GM12891 (cell line): ENCODE results near the gene MYL9.

Experiments
- PAX5 ChIP-seq: IDR thresholded peaks from 2 replicates; pipeline ENCODE4 v1.6.1; 2011; ENCODE audit warnings: low read length, moderate library complexity, mild to moderate bottlenecking; ENCODE audit not compliant: insufficient read depth, severe bottlenecking
- POLR2A ChIP-seq: IDR thresholded peaks from 2 replicates; pipeline ENCODE4 v1.6.1; 2011; ENCODE audit warnings: low read depth, low read length, control low read depth
- POLR2AphosphoS5 ChIP-seq: IDR thresholded peaks from 2 replicates; pipeline ENCODE4 v1.6.1; 2011; ENCODE audit warnings: low read depth, low read length, control low read depth
- POU2F2 ChIP-seq: IDR thresholded peaks from 2 replicates; pipeline ENCODE4 v1.6.1; 2011; ENCODE audit warnings: low read depth, mild to moderate bottlenecking, control low read depth, low read length, moderate library complexity
- SPI1 ChIP-seq: IDR thresholded peaks from 2 replicates; pipeline ENCODE4 v1.6.1; 2011; ENCODE audit warnings: low read depth, low read length, control low read depth
- TAF1 ChIP-seq: IDR thresholded peaks from 2 replicates; pipeline ENCODE4 v1.6.1; 2011; ENCODE audit warnings: low read depth, low read length, control low read depth

DNA sequence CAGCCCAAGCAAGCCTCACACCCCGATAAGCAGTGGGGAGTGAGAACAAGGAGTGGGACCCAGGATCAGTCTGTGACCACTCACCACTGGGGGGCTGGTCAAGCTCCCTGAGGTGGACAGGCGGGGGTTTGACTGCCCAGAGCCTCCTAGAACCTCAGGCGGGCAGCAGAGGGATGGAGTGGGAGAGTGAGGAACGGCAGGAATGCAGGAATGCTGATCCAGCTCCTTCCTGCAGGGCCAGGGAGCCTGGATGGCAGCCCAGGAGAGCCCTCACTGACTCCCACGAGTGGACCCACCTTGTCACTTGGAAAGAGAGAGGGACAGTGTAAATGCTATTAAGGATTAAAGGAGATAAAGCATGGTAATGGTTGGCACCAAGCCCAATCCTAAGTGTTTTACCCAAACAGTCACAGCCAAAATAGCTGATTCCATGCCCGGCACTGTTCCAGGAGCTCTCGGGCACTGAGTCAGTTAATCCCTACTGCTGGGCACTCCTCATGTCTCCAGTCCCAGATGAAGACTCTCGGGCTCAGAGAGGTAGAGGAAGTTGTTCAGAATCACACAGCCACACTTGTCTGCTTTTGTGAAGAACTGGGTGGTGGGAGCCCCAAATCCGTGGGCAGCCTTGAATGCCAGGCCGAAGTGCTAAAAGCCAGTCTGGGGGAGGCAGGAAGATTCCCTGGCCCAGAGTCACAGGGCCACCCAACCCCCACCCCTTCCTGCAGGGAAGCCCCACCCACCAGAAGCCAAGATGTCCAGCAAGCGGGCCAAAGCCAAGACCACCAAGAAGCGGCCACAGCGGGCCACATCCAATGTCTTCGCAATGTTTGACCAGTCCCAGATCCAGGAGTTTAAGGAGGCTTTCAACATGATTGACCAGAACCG, 3.1 kb downstream of the MYL9 start:
- no peak for TF ChIP-seq POLR2AphosphoS5
- no peak for TF ChIP-seq POLR2A
- TF ChIP-seq TAF1 = no peak
- no peak for TF ChIP-seq PAX5
- TF ChIP-seq SPI1 = no peak
- TF ChIP-seq POU2F2 = no peak
